HK-2 (cell line): ENCODE measurements around the gene STK32B.

ENCODE experiments used
- DNase-seq: peaks from one replicate; pipeline ENCODE4 v3.0.0-alpha.2; 2018; ENCODE audit not compliant: unreplicated experiment

The STK32B gene

DNA sequence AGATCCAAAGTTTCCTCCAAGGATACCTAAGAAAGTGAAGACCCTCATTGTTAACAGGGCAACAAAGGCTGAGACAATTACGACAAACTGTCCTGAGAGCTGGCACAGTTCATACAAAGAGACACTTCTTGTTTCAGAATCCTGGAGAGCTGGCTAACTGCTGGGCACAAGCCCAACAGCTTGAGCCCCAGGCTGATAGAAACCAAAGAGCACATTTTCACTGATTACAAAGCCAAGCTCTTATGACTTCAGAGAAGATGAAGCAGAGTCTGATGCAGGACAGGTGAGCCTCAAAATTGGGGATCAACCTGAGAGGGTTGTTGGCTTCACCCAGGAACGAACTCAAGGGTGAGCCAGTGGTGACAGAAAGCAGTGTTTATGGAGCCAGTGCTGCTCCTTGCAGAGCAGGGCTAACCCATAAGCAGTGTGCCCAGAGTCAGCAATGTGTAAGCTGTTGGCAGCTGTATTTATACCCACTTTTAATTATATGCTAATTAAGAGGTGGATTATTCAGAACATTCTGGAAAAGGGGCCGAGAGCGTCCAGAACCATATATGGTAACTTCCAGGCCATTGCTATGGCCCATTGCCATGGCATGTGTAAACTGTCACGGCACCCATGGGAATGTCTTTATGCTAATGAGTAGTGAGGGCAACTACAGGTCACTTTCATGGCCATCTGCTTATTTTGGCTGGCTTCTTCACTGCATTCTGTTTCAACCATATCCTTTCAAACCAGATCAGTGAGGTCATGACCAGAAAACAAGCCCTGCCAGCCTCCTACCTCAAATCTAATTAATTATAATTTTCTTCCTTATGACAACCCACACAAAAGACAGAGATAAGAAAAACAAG lies 473.4 kb downstream of the STK32B start:
- no peak for DNase-seq

GRCh38 chr4:5526080-5526846 lies 475.0 kb downstream of the STK32B start:
- no peak for DNase-seq

DNA sequence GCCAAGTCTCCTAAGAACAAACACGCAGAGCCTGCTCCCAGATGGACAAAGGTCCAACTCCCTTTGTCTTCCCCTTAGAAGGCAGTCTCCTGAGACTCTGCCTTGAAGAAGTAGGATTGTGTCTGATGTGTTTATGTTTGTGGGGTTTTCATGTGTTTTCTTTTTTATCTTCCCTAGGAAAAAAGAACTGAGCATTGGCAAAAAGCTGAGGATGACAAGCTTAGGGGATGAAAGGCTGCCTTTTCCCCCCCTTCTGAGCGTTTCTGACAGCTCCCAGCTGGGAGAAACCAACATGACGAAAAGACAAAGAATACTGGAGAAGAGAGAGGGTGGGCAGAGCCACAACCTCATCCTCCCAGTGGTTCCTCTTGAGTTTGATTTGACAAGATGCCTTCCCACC lies 475.9 kb downstream of the STK32B start:
- no peak for DNase-seq

- no peak for DNase-seq
Measured at GRCh38 chr4:5528031-5528436, 476.8 kb downstream of the STK32B start.

DNA sequence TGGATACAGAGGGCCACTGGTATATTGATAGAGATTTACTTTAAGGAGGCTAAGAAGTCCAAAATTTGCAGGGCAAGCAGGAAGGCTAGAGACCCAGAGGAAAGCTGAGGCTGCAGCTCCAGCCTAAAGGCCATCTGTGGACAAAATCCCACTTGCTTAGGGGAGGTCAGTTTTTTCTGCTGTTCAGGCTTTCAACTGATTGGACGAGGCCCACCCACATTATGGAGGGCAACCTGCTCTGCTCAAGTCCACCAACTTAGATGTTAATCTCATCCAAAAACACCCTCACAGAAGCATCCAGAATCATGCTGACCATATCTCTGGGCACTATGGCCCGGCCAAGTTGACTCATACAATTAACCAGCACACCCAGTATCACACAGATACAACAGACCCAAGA lies 480.8 kb downstream of the STK32B start:
- no peak for DNase-seq

- DNase-seq, result no peak
Measured at GRCh38 chr4:5539584-5539983, 488.3 kb downstream of the STK32B start.

GRCh38 chr4:5541169-5541568 lies 489.9 kb downstream of the STK32B start:
- no peak for DNase-seq

DNA sequence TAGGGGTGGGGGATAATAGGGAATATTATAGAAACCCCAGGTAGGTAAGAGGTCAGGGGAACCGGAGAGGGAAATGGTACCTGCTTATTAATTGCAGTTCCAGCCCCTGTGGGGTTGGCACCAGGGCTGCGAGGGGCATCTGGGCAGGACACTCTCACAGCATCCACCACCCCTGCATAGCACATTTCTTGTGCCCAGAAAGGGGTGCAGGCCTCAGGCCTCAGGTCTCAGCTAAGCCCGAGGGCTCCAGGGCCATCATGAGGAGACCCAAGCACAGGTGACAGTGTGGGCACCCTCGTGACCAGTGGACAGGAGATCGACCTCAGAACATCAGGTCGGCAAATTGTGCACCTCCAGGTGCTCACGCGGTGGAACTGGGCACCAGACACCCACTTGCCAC lies 492.4 kb downstream of the STK32B start:
- DNase-seq, result no peak

GRCh38 chr4:5544762-5545161 lies 493.5 kb downstream of the STK32B start:
- no peak for DNase-seq

DNA sequence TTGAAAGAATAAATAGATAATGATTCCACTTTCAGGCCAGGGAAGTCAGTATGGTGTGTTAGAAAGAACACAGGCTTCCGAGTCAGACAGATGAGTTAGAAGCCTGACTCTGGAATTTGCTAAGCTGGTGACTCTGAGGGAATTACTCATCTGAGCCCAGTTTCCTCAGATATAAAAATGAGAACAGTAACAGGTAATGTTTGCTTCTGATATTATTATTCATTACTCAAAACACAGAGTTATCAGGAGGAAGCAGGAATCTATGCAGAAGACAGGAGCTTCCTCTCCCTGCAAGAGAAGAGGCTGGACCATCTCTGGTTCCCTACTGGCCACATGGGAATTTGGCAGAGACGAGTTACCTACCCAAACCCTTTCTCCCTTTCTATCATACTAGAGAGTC lies 494.0 kb downstream of the STK32B start:
- DNase-seq, result no peak

DNA sequence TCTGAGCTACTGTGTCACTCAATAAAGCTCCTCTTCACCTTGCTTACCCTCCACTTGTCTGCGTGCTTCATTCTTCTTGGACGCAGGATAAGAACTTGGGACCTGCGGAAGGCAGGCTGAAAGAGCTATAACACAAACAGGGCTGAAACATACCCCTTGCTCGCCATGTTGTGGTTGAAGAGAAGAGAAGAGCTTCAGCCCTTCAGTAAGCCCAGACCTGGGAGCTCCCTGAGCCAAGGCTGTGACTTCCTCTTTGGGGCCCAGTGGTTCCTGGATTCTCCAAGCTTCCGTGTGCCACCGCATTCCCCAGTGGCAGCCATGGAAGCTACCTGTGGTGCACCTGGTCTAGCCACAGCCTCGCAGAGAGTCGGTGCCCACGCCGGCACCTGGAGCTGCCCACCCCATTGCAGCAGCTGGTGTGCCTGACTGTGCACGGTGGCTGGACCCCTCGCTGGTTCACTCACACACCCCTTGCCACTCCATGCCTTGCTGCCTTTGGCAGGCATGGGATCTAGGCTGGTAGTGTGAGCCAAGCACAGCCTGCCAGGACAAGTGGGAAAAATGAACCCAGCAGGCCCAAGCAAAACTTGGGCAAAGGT lies 496.5 kb downstream of the STK32B start:
- no peak for DNase-seq
